D721Med (cell line): ENCODE results near the gene CERS4.

Source experiments
- DNase-seq: peaks from one replicate; pipeline ENCODE4 v3.0.0; 2011; ENCODE audit warnings: low spot score; ENCODE audit not compliant: insufficient read length
- FAIRE-seq: peaks from 2 replicates; lab custom pipeline; 2011; peaks lifted over from hg19 to GRCh38; lab: Jason Lieb, UNC
- TF ChIP-seq, protein P1 (sequence below): IDR thresholded peaks from 2 replicates; pipeline ENCODE4 v1.5.1; 2012; ENCODE audit warnings: mild to moderate bottlenecking, control low read depth; ENCODE audit not compliant: insufficient read depth; ENCODE audit errors: missing control alignments

CERS4 gene, protein sequence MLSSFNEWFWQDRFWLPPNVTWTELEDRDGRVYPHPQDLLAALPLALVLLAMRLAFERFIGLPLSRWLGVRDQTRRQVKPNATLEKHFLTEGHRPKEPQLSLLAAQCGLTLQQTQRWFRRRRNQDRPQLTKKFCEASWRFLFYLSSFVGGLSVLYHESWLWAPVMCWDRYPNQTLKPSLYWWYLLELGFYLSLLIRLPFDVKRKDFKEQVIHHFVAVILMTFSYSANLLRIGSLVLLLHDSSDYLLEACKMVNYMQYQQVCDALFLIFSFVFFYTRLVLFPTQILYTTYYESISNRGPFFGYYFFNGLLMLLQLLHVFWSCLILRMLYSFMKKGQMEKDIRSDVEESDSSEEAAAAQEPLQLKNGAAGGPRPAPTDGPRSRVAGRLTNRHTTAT

DNA sequence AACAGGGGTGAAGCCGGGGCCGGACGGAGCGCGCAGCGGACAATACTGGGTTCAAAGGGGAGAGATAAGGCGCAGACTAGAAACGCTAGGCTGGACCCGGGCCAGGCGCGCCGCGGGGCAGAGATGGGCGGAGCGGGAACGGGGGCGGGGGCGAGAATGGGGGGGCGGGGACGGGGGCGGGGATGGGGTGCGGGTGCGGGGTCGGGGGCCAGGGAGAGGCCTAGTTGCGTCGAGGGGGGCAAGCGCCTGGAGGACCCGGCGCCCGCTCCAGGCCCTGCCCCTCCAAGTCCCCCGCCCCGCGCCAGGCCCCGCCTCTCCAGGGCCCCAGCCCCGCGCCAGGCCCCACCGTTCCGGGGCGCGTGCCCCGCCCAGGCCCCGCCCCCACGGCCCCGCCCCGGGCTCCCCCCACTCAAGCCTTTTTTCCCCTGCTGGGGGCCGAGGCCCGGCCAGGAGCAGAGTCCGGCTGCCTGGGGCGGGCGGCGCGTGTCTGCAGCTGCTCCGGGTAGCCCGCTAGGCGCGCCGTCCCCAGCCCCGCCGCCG, at the start of gene CERS4:
TSS of gene CERS4 (plus strand) at position 449 of the 540 bp plus-strand sequence. CDS start 41,707 bp downstream, outside the sequence.
- peak; percentile 93 for DNase-seq
- FAIRE-seq: no peak

DNA sequence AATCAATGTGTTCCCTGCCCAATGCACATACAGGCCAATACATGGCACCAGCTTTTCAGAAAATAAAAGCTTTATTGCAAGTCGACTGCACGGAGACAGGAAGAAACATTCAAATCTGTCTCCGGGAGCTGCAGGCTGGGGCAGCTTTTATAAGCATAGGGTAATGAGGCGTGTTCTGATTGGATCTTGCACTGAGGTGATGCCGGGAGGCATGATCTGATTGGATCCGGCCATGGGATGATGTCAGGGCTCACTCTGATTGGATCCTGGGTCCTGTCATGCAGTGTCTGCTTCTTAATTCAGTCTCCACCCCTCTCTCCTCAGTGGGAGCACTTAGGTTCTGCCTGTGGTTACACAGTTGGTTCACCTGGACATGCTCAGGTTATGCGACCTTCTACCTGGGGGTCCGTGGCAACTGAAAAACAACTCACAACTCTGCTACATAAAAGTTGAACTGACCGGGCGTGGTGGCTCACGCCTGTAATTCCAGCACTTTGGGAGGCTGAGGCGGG, 48.0 kb upstream of the CERS4 start:
- no peak for FAIRE-seq

More for the DNA sequence above, at the start of gene CERS4:
- TF ChIP-seq, protein P1, sequence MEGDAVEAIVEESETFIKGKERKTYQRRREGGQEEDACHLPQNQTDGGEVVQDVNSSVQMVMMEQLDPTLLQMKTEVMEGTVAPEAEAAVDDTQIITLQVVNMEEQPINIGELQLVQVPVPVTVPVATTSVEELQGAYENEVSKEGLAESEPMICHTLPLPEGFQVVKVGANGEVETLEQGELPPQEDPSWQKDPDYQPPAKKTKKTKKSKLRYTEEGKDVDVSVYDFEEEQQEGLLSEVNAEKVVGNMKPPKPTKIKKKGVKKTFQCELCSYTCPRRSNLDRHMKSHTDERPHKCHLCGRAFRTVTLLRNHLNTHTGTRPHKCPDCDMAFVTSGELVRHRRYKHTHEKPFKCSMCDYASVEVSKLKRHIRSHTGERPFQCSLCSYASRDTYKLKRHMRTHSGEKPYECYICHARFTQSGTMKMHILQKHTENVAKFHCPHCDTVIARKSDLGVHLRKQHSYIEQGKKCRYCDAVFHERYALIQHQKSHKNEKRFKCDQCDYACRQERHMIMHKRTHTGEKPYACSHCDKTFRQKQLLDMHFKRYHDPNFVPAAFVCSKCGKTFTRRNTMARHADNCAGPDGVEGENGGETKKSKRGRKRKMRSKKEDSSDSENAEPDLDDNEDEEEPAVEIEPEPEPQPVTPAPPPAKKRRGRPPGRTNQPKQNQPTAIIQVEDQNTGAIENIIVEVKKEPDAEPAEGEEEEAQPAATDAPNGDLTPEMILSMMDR: no peak

DNA sequence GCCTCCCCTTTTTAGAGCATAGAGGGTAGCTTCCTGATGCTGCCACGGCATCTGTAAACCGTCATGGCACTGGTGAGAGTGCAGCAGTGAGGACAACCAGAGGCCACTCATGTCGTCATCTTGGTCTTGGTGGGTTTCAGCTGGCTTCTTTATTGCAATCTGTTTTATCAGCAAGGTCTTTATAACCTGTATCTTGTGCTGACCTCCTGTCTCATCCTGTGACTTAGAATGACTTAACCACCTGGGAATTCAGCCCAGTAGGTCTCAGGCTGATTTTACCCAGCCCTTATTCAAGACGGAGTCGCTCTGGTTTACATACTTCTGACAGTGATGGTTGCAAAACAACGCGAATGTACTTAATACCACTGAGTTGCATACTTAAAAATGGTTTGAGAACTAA, 45.4 kb upstream of the CERS4 start:
- no peak for FAIRE-seq
- no peak for DNase-seq
- TF ChIP-seq, protein P1: no peak

More for the DNA sequence above, 48.0 kb upstream of the CERS4 start:
- TF ChIP-seq, protein P1: no peak
- no peak for DNase-seq

DNA sequence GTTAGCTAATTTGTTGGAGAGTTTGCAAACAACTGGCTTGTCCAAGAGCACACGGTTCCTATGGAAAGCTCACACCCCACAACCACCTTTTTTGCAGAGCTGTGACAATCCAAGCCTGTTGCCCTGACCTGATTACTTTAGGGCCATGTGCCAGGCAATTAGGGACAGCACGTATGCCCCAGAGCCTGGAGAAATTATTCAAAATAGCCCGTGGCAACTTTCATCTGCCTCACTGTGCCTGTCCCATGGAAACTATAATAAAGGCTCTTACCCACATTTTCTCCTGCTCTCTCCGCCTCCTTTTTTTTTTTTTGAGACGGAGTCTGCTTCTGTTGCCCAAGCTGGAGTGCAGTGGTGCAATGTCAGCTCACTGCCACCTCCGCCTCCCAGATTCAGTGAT, 41.2 kb upstream of the CERS4 start:
- DNase-seq: no peak
- no peak for FAIRE-seq
- TF ChIP-seq, protein P1: no peak

DNA sequence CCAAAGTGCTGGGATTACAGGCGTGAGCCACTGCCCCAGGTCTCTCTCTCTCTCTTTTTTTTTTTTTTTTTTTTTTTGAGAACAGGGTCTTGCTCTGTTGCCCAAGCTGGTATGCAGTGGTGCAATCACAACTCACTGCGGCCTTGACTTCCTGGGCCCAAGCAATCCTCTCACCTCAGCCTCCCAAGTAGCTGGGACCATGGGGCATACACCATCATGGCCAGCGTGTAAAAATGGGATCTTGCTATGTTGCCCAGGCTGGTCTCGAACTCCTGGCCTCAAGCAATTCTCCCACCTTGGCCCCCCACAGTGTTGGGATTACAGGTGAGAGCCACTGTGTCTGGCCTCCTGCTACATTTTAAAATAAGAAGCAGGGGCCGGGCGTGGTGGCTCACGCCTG, 40.6 kb upstream of the CERS4 start:
- TF ChIP-seq, protein P1: no peak
- FAIRE-seq (no peak), DNase-seq (no peak)

DNA sequence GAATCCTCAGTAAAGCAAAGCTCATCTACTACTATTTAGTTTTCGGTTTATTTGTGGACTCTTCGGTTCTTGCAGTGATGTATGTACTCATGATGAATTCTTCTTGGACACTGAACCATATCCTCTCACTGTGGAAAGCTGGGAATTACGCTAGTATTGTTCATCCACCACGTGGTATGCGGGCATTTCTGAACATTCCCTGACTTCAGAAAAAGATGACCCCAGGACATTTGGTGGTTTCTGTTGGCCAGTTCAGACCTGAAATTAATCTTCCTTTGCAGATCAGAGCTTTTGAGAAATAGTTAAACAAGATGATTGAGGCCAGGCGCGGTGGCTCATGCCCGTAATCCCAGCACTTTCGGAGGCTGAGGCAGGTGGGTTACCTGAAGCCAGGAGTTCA, 34.5 kb upstream of the CERS4 start:
- FAIRE-seq (no peak), DNase-seq (no peak)
- TF ChIP-seq, protein P1: no peak
